NCI-H2227 treated with DMSO at 0.1 percent for 48 hours (cell line): ENCODE data around the gene BAZ2B.
"Not testable (repeated sequence)": the region's sequence is repeated elsewhere in the genome, so short reads cannot be mapped to it uniquely, and the experiment has no call there.

Experiments used
- DNase-seq: peaks from one replicate; lab custom pipeline; 2025; lab: John Stamatoyannopoulos, UW

BAZ2B gene

DNA sequence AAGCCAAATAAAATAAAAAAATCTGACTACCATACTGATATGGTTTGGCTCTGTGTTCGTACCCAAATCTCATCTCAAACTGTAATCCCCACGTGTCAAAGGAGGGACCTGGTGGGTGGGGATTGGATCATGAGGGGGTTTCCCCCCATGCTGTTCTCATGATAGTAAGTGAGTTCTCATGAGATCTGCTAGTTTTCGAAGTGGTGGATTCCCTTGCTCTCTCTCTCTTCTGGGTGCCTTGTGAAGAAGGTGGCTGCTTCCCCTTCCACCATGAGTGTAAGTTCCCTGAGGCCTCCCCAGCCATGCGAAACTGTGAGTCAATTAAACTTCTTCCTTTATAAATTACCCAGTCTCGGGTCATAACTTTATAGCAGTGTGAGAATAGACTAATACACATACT, 206.1 kb downstream of the BAZ2B start:
- DNase-seq, result no peak

- DNase-seq, result no peak
Measured at GRCh38 chr2:159409116-159409800, 207.1 kb downstream of the BAZ2B start.

DNA sequence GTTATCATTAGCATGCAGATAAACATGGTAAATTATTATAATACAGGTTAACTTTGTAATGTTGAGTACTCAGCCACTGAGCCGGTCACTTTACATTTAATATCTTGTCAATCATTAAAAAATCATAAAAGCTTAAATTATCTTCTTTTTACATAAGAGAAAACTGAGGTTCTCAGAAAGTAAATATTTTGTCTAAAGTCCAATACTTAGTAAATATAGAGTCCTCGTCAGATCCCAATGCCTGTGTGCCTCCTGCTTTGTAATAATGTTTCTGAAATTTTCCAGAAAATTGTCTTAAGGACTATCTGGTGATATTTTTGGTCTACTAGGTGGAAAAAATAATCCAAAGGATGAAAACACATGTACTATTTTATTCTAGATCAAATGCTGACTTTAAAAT, 213.6 kb downstream of the BAZ2B start:
- no peak for DNase-seq

GRCh38 chr2:159402160-159402559, 214.2 kb downstream of the BAZ2B start:
- DNase-seq, result not testable (repeated sequence)

- no peak for DNase-seq
Measured at GRCh38 chr2:159399716-159400415, 216.5 kb downstream of the BAZ2B start.

DNA sequence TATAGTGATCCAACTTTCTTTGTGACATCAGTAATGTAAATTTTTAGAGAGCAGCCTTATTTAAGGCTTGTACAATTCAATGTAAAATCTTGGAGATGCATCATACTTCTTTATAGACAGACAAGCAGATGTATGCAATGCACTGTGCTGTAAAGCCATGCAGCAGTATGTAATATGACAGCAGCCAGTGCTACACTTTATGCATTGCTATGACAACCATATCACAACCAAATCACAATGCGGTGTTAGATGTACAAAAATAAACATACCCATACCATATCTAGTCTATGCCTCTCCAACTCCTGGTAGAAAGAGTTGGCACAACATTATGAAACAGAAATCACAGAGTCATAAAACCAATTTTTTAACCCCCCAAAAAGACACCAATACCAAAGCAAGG, 219.5 kb downstream of the BAZ2B start:
- no peak for DNase-seq

DNA sequence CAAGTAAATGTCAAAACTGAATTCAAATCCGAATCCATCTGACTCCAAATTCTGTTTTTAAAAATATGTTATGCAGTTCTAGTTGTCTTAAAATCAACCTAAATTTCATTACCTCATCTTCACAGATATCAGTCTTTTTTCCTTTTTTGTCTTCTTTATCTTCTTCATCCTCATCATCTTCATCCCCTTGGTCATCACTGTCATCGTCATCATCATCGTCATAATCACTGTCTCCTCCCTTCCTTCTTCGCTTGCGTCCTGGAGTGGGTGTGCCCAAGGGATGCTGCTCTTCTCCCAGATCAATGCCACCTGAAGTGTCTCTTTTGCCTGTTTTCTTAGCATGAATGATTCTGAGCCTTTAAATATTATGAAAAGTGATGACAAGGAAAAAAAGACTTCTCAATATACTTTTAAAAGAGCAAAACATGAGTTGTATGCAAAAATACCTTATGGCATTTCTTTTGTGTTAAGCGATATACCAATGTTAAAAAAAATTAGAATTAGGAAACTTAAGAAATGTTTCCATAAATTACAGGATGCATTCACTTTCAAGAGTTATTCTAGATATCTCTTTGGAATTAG, 233.8 kb downstream of the BAZ2B start:
- DNase-seq, result no peak

DNA sequence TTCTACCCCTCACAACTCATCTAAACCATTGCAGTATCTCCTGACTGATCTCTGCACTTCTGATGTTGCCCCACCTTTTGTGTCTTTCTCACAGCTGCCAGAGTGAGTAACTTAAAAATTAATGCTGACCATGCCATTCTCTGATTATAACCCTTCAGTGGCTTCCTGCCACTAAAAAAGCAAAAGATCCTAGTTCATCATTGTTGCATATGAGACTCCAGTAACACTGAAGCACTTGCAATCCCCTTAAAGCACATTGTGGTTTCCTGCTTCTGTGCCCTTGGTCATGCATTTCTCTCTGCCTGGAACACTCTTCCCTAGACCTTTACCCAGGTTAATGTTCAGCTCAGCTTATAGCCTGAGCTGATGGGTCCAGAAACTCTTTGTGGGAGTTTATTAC, 234.8 kb downstream of the BAZ2B start:
- no peak for DNase-seq

DNA sequence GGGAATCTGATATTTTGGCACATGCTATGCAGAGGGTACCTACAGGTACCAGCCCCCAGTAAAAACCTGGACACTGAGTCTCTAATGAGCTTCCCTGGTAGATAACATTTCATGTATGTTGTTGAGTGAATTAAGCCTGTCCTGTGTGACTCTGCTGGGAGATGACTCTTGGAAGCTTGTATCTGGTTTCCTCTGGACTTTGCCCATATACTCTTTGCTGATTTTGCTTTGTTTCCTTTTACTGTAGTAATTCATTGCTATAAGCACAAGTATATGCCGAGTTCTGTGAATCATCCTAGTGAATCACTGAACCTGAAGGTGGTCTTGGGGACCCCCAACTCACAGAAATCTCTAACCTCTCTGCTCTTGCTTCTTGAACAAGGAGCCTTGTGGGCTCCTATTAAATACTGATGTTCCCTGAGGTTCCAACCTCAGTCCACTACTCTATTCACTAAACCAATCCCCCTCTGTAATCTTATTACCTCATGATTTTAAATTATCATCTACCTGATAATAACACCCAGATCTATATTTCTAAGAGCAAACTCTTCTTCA, 235.6 kb downstream of the BAZ2B start:
- DNase-seq, result no peak

GRCh38 chr2:159379181-159379580, 237.2 kb downstream of the BAZ2B start:
- DNase-seq, result no peak

DNA sequence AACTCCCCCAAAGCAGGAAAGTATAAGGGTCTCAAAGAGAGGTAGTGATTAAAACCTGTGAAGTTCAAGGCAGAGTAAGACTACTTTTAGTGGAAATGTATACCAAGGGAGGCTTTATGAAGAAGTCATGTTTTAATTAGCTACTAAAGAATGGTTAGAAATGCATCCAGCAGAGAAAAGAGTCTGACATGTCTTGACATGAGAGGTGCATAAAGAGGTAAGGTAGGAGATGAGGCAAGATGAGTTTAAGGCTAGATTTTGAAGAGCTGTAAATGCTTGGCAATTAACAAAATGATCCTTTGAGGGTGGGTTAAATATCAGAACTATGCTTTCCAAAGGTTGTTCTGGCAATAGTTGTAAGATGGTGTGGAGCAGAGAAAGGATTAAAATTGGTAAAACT, 241.1 kb downstream of the BAZ2B start:
- DNase-seq, result no peak

DNA sequence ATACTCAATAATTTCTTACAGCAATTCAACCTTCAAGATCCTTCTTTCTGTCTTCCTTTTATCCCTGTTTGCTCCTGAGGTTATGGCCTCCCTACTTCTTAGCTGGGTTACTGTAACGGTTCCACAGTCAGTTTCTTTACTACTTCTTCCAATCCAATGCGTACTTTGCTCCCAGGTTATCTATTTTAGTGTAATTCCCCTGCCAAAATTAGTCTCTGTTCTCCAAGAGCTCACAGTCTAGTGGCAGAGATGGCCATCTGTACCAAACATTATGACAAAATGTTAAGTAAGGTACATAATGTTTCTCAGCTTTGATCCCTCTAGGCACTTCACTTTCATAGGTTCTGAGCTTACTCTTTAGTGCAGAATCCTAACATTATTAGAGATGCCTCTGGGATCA, 244.8 kb downstream of the BAZ2B start:
- no peak for DNase-seq

DNA sequence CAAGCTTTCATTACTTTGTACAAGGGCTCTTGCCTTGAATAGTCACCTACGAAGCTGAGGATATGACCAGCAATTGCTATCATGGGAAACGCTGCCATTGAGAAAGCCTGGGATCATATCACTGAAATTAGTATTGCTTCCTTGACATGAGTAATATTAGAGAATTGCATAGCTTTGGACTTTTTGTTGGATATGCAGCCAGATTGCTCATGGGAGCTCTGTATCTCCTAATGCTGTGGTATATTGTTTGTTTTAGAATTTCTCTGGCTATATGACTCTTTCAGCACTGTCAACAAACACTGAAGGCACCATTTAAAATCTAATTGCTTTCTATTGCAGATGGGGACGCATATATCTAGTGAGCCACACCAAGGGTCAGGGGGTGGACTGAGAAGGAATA, 249.8 kb downstream of the BAZ2B start:
- no peak for DNase-seq

DNA sequence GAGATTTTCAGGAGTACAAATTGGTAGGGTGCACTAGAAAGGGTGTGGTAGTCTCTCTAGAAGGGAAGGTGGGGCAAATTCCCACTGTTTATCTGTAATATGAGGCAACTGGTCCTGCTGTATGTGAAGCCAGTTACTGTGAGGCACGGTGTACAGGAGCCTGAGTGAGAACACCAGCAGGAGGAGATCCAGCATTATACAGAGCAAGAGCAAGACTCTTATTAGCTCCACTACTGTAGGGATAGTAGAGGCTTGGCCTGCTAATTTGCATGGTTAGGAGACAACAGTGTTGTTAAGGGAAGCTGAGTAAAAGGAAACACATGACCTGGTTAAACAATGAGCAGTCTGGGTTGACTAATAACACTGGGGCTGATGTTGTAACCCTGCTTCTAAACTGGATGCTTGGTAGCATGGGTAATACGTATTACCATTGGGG, 253.5 kb downstream of the BAZ2B start:
- no peak for DNase-seq

DNA sequence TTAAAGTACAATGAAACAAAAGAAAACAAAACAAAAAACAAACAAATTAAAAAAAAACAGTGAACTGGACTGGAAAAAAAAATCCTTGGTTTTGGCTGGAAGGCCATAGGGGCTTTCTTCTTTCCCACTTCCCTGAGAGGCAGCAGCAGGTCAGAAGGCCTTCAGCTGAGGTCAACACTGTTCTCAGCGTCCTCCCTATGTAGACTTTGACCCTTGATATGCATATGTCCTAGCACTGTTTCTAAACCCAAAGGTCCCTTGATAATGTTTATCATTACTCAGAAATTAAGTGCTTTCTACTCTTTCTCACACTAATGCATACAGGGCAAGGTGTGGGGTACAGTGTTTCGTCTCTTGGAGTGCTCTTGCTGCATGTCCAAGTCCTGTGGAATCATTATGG, 254.3 kb downstream of the BAZ2B start:
- no peak for DNase-seq

- DNase-seq, result not testable (repeated sequence)
Measured at GRCh38 chr2:159361603-159362002, 254.7 kb downstream of the BAZ2B start.

- no peak for DNase-seq
Measured at GRCh38 chr2:159356053-159356554, 260.2 kb downstream of the BAZ2B start.

DNA sequence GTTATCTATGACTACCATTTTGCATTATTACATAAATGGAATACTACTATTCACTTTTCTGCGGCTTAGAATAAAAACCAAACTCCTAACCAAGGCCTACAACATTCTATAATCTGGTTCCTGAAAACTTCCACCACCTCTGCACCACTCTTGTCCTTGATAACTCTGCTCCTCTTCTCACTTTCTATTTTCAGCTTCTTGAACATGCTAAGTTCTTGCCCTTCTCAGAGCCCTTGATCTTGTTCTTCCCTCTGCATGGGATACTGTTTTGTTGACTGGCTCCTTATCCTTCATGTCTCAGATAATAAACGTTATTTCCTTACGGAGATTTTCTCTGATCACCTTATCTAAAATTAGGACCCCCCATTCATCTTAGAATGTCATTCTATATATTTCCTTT, 264.4 kb downstream of the BAZ2B start:
- no peak for DNase-seq

- no peak for DNase-seq
Measured at GRCh38 chr2:159349674-159350299, 266.6 kb downstream of the BAZ2B start.

- DNase-seq, result no peak
Measured at GRCh38 chr2:159326569-159327255, 289.6 kb downstream of the BAZ2B start.

- DNase-seq, result no peak
Measured at GRCh38 chr2:159322419-159322818, 293.9 kb downstream of the BAZ2B start.
